Left kidney (tissue), 2 donors: ENCODE results near the gene OSTF1. TPM values are rescaled to one million over a fixed set of nuclear protein-coding genes. Genes with fewer than 3 reads are reported as not detected.

ENCODE experiments used
- DNase-seq: peaks from one replicate; pipeline ENCODE4 v3.0.0-alpha.2; 2013
- polyA plus RNA-seq: library from polyadenylated mRNA; unstranded; fragments of 120-200 nt; gene quantifications from one replicate; pipeline ENCODE4 v1.2.1, GENCODE V29; 2013; ENCODE audit not compliant: insufficient read length

OSTF1 gene
- polyA plus RNA-seq, 1 donor = 23.4 TPM

DNA sequence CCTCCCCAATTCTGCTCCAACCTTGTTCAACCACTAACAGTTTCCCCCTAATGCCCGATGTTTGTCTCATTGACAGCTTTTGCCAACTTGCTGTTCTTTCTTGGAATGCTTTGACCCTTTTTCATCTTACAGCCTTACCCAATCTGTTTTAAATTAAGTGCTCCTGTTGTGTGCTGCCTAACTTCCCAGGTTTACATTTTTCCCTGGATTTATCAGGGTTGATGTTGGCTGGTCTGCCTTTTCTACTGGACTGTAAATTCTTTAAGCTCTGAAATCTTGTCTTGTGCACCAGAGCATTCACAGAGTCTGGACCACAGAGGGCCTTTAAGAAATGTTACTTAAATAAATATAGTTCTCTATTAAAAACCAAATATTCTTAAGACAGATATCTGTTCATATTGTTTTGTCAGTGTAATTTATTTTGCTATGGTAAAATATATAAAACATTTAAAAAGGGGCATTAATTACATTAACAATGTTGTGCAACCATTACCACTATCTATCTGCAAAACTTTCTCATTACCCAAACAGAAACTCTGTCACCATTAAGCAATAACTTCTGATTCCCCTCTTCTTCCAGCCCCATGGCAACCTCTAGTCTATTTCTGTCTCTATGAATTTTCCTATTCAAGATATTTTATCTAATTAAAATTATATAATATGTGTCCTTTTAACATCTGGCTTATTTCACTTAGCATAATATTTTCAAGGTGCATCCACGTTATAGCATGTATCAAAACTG is 73.0 kb downstream of the OSTF1 start:
- DNase-seq = no peak

DNA sequence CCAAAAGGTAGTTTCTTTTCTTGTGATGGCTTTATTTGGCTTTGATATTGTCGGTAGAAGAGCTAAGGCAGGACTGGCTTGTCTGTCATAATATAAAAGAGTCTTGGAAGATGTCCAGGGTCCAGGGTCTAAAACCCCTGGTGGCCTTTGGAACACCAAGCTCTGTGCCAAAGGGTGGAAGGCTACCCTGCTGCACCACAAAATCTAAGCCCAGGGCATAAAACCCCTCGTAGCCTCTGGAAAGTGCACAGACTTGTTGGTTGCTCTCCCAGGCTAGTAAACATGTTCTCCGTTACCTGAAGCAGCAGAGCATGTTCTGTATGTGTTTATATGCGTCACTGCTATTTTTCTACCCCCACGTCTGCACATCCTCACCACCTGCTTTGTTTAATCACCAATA is 75.5 kb downstream of the OSTF1 start:
- no peak for DNase-seq

DNA sequence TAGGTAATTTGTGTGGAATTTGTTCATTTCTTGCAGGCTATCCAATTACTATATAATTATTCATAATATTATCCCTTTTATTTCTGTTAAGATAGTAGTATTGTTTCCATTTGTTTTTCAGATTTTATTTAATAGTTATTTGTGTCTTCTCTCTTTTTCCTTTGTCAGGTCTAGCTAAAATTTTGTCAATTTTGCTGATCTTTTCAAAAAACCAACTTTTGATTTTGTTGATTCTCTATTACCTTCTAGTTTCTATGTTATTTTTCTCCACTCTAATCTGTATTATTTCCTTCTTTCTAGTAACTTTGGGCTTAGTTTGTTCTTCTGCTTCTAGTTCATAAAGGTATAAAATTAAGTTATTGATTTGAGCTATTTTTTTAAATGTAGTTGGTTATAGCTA is 76.3 kb downstream of the OSTF1 start:
- DNase-seq = no peak

DNA sequence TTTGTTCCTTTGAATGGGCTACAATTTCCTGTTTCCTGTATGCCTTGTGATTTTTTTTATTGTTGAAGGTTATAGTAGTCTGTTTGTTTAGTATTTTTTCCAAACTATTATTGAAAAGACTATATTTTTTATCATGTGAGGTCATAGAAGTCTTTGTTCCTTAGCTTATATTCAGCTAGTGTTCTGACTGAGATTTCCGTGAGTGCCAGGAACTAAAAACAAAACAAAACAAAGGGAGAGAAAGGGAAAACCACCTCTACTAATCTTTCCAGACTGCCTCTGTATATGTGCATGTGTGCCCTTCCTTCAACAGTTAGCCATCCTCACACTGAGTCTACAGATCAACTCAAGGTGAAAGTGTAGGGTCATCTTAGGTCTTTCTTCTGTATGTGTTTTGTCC is 79.0 kb downstream of the OSTF1 start:
- no peak for DNase-seq

DNA sequence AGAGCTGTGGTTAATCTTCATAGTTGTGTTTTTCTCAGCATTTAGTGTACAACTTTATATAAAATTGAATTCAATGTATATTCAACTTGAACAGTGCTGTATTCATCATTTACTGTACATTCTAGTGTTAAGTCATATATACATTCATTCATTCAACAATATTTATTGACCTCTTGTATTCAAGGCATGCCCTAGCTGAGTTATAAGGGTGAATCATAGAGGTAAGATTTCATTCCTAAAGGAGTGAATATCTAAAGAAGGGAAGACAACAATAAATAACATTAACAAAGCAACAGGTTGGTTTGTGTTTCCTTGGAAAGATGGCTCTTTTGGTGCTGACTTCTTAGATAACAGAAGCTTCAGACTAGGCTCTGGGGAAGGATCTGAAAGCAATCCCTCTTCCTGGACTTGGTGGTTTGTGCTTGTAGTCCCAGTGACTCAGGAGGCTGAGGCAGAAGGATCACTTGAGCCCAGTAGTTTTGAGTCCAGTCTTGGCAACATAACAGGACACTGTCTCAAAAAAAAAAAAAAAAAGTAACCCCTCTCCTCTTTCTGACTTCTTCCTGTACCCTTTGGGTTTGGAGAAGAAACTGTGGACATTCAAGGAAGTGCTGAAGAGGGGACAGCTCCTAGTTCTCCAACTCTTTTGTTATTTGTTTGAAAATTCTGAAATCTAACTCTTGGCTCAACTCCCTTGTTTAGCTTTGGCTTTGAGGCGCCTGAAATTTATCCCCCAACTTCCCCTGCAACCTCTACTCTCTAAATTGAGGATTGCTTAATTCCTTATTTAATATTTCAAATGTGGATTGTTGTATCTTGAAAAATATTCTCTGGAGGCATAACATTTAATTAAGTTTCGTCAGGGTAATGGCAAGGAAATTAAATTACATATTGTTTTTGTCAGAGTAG is 80.2 kb downstream of the OSTF1 start:
- DNase-seq = no peak

DNA sequence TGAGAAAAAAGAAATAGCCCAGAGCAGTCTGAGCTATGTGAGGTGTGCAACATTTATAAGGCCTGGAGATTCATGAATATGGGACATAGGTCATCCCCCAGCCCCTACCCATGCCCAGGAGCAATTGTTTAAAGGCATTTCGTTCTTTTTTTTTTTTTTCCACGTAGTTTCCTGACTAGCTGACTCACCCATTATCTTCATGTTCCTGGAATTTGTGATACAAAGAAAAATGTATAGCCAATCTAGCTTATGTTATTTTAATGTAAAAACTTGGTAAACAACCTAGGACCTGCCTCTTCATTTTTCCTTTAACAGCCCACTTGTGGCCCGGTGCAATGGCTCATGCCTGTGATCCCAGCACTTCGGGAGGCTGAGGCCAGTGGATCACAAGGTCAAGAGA is 81.3 kb downstream of the OSTF1 start:
- no peak for DNase-seq

DNA sequence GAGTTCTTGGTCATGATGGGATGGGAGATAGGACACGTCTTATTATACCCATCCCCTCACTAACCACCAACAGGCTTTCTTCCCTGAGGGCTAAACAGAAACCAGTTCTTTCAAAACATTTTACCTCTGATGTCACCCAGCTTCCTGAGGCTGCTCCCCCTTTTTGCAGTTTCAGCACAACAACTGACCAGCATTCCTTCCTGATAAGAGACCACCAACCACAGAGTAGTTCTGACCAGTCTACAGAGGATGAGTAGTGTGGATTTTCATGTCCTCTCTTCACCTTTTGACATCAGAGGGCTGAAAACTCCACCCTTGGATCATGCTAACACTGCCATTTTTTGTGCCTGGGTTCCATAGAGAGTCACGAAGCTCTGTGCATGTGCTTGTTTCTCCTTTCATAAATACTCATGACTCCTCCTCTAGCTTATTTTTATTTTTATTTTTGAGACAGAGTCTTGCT is 82.6 kb downstream of the OSTF1 start:
- no peak for DNase-seq

DNA sequence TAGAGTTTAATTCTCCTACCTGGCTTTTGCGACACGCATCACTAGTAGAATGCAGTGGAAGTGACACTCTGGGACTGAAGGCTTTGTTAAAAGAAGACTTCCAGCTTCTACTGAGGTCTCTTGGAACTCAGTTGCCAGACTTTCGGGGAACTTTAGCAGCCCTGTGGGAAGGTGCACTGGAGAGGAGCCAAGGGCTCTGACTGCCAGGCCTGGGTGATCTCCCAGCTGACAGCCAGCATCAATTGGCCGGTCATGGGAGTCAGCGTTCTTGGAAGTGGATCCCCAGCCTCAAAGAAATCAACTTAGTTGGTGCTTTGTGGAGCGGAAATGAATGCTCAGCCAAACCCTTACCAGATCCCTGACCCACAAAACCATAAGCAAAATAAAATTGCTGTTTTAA is 87.1 kb downstream of the OSTF1 start:
- no peak for DNase-seq

DNA sequence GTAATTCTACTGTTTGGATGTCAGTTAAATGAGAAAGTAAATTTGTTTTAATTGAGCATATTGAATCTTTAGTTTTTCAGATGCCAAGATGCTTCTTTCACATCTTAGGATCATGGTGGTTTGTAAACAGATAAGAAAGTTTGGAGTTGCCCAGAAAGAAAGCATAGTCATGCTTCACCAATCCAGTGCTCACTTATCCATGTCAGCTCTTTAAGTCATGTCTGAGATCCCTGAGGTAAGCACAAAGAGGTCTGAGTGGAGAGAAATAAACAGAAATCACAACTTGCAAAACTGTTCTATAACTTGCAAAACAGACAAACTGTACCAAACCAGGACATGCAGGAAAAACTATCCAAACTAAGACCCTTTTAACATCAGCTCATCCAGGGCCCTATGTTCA is 87.7 kb downstream of the OSTF1 start:
- DNase-seq = peak; percentile 4

DNA sequence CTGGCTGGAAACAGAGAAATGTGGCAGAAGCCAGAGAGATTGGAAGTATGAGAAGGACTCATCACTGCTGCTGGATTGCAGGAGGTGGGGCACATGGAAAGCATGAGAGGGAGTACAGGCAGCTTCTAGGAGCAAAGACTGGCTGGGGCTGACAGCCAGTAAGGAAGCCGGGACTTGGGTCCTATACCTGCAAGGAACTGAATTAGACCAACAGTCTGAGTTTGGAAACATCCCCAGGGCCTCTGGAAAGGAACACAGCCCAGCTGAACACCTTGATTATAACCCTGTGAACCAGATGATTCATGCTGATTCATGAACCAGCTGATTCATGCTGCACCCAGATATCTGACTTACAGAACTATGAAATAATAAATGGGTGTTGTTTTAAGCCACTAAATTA is 93.4 kb downstream of the OSTF1 start:
- no peak for DNase-seq

DNA sequence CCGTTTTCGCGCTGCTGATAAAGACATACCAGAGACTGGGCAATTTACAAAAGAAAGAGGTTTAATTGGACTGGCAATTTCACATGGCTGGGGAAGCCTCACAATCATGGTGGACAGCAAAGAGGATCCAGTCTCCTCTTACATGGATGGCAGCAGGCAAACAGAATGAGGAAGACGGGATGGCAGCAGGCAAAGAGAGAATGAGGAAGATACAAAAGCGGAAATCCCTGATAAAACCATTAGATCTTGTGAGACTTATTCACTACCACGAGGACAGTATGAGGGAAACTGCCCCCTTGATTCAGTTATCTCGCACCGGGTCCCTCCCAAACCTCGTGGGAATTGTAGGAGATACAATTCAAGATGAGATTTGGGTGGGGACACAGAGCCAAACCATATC is 95.0 kb downstream of the OSTF1 start:
- no peak for DNase-seq

DNA sequence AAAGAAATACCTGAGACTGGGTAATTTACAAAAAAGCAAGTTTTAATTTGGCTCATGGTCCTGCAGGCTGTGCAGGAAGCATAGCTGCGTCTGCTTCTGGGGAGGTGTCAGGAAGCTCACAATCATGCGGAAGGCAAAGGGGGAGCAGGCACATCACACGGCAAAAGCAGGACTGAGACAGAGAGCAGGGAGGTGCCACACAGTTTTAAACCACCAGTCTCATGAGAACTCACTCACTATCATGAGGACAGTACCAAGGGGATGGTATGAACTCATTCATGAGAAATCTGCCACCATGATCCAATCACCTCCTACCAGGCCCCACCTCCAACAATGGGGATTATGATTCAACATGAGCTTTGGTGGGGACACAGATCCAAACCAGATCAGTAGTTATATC is 96.2 kb downstream of the OSTF1 start:
- no peak for DNase-seq

DNA sequence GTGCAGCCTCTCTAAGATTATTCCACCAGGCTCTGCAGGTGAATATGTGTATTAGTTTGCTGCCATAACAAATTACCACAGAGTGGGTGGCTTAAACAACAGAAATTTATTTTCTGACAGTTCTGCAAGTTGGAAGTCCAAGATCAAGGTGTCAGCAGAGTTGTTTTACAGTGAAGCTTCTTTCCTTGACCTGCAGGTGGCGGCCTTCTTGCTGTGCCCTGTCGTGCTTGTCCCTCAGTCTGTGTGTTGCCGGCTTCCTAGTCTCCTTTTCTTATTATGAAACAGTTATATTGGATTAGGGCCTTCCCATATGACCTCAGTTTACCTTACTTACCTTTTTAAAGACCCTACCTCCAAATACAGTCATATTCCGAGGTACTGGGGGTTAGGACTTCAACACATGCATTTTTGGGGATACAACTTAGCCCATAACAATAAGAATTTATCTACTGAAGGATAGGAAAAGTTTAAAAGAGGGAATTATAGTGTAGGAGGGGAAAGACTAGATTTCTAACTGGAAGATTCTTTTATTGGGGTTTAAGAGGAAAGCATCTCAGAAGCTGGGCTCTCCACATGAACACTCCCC is 97.4 kb downstream of the OSTF1 start:
- peak; percentile 6 for DNase-seq

DNA sequence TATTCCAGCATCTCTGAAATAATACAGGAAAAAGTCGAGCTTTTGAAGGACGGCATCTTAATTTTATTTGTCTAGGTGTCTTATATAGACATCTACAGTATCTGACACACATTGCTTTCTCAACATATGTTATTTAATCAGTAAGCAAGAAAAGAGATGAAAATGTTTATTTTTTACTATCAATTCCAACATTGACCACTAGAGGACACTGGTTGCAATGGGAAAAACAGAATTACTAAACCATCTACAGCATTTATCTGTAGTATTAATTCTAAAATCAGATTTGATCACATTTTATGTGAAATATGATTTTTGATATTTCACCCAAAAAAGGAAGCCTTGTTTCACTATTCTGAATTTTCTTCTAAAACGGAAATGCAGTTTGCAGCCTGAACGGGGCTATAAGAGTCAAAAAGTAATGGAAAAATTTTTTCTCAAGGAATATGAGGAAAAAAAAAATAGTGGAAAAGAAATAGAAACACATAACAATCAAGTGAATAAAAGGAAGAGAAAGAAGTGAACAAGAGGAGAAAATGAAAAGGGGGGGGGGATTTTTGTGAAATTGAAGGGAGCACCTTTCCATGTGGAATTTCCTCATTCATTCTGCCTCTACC is 98.6 kb downstream of the OSTF1 start:
- DNase-seq = peak; percentile 14

DNA sequence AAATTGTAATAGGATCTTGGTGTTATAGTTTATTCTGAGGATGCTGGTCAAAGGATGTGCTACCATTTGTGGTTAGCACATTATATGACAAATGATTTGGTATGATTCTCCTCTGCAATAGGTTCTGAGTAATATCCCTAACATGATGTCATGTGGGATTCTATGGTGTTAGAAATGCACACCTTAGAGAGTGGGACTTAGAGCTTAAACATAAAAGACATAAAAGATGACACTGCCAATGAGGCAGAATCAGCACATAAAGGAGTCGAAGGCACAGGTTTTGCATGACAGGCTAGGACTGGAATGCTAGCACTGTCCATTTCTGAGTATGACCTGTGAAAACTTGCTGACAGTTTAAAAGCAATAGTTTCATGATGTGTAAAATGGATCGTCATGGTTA is 100.4 kb downstream of the OSTF1 start:
- no peak for DNase-seq

DNA sequence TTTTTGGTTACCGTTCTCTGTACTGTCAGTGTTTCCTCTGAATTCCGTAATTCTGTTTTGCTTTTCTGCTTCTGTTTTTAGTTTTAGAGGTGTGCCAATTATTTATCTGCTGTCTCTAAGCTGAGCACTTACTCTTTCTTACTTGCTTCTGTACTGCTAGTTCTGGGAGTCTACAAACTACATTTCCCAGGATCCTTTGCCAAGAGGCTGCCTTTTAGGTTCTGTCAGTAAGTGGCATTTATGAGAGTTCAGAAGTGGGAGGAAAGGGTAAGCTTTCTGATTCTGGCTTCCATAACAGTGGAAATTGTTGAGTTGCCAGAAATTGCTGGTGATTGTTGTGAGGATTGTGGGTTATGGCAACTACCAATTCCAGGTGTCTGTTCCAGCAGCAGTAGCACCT is 102.4 kb downstream of the OSTF1 start:
- DNase-seq = no peak

Other genes starting within 250 kb of the OSTF1 start
- 1.1 TPM for gene TRPM6, start 200.6 kb upstream of the OSTF1 start, polyA plus RNA-seq
- 6.4 TPM for gene C9orf40, start 135.6 kb upstream of the OSTF1 start, polyA plus RNA-seq
- gene CARNMT1, start 60.2 kb upstream of the OSTF1 start, polyA plus RNA-seq = 22.9 TPM
- gene NMRK1, start 359 bp upstream of the OSTF1 start, polyA plus RNA-seq = 18.8 TPM